Vagina (tissue), 2 donors: ENCODE measurements around the gene TP73.

Source experiments
- CTCF ChIP-seq, 3 experiments: fragments of 450-650 bp in 2 of 3; fragments of 200-600 bp in 1 of 3; sonication (generic) in 1 of 3; IDR thresholded peaks; one replicate each; pipeline ENCODE4 v1.5.1; 2017 to 2019; ENCODE audit warnings: antibody characterized with exemption in 3 of 3, mild to moderate bottlenecking in 2 of 3, moderate library complexity in 2 of 3
- POLR2A ChIP-seq, 2 donors: fragments of 450-650 bp; IDR thresholded peaks; one replicate each; pipeline ENCODE4 v1.6.1; 2017; ENCODE audit warnings: antibody characterized with exemption in 2 of 2, mild to moderate bottlenecking in 2 of 2, moderate library complexity in 2 of 2
- POLR2AphosphoS5 ChIP-seq, 2 donors: sonication (generic); formaldehyde crosslinking; IDR thresholded peaks; one replicate each; pipeline ENCODE4 v1.9.0; 2017; ENCODE audit warnings: antibody characterized with exemption in 2 of 2, mild to moderate bottlenecking in 2 of 2, low read depth in 1 of 2; ENCODE audit not compliant: insufficient read depth in 1 of 2

- TF ChIP-seq POLR2AphosphoS5 (IDR thresholded peaks at IDR 0.05; ENCODE audit: insufficient read depth in 1 of 2, low read depth in 1 of 2) (no peak), POLR2A (IDR thresholded peaks at IDR 0.05) (no peak), CTCF (IDR thresholded peaks at IDR 0.05) (no peak)
Observed at GRCh38 chr1:3626025-3626424, 26.3 kb upstream of the TP73 start.
